Transverse colon (tissue), 4 donors: Measurements from ENCODE around the gene KRT13.

Experiments
- CTCF ChIP-seq, 5 experiments: fragments of 200-600 bp in 3 of 5; fragments of 450-650 bp in 2 of 5; sonication (generic) in 3 of 5; IDR thresholded peaks; 1 replicate in 2 of 5; 2 replicates in 3 of 5; pipeline ENCODE4 v1.5.1; 2016 to 2017; ENCODE audit warnings: antibody characterized with exemption in 5 of 5, inconsistent platforms in 3 of 5, mild to moderate bottlenecking in 2 of 5, moderate library complexity in 1 of 5
- EP300 ChIP-seq: sonication (generic); formaldehyde crosslinking; IDR thresholded peaks from one replicate; pipeline ENCODE4 v1.6.1; 2017; ENCODE audit warnings: antibody characterized with exemption, low read depth
- POLR2A ChIP-seq: fragments of 450-650 bp; IDR thresholded peaks from one replicate; pipeline ENCODE4 v1.6.1; 2016; ENCODE audit warnings: antibody characterized with exemption, mild to moderate bottlenecking, moderate library complexity
- POLR2AphosphoS5 ChIP-seq, 3 donors: sonication (generic); formaldehyde crosslinking; IDR thresholded peaks; one replicate each; pipeline ENCODE4 v1.6.1; 2016; ENCODE audit warnings: antibody characterized with exemption in 3 of 3

GRCh38 chr17:41530062-41531048, 24.9 kb upstream of the KRT13 start:
- no peak for TF ChIP-seq CTCF (IDR thresholded peaks at IDR 0.05)
- TF ChIP-seq POLR2A, result peak; percentile 37
- no peak for TF ChIP-seq EP300
- peak in 2 of 3 donors; percentile 16 to 60 for TF ChIP-seq POLR2AphosphoS5 (IDR thresholded peaks at IDR 0.05)
